Karpas-422 (cell line): ENCODE data around the gene NRXN3. TPM values are rescaled to one million over a fixed set of nuclear protein-coding genes. Genes with fewer than 3 reads are reported as not detected.

Source experiments
- DNase-seq: peaks from one replicate; pipeline ENCODE4 v3.0.0-alpha.2; 2015
- H2AFZ ChIP-seq: fragments of 200-600 bp; sonication (generic); 2 replicates; pipeline ENCODE4 v1.6.1; 2014; ENCODE audit warnings: antibody characterized with exemption, low read length, mixed read lengths
- H3K27ac ChIP-seq: fragments of 200-600 bp; sonication (generic); 2 replicates; pipeline ENCODE4 v1.5.1; 2014; ENCODE audit warnings: mild to moderate bottlenecking, low read length, moderate library complexity
- H3K27me3 ChIP-seq: fragments of 200-600 bp; sonication (generic); 2 replicates; pipeline ENCODE4 v1.6.1; 2014; ENCODE audit warnings: low read length, mixed read lengths
- H3K36me3 ChIP-seq: fragments of 200-600 bp; sonication (generic); 2 replicates; pipeline ENCODE4 v1.6.1; 2014; ENCODE audit warnings: low read length, mixed read lengths; ENCODE audit not compliant: insufficient read depth
- H3K4me1 ChIP-seq: fragments of 200-600 bp; sonication (generic); 2 replicates; pipeline ENCODE4 v1.6.1; 2014; ENCODE audit warnings: mild to moderate bottlenecking, low read length, mixed read lengths
- H3K4me2 ChIP-seq: fragments of 200-600 bp; sonication (generic); 2 replicates; pipeline ENCODE4 v1.6.1; 2014; ENCODE audit warnings: low read length, low read depth, mild to moderate bottlenecking; ENCODE audit not compliant: poor library complexity, severe bottlenecking
- H3K4me3 ChIP-seq: fragments of 200-600 bp; sonication (generic); 2 replicates; pipeline ENCODE4 v1.5.1; 2014; ENCODE audit warnings: mild to moderate bottlenecking, antibody characterized with exemption, low read length, mixed read lengths
- H3K79me2 ChIP-seq: fragments of 200-600 bp; sonication (generic); 2 replicates; pipeline ENCODE4 v1.6.1; 2014; ENCODE audit warnings: mild to moderate bottlenecking, low read length, mixed read lengths
- H3K9ac ChIP-seq: fragments of 200-600 bp; sonication (generic); 2 replicates; pipeline ENCODE4 v1.6.0; 2014; ENCODE audit warnings: low read length
- H3K9me2 ChIP-seq: fragments of 200-600 bp; sonication (generic), shearing (Covaris generic); replicated peaks from 2 replicates; pipeline ENCODE4 v1.6.0; 2014; ENCODE audit warnings: mild to moderate bottlenecking, low read length, moderate library complexity; ENCODE audit not compliant: insufficient read depth
- H3K9me3 ChIP-seq: fragments of 300-700, 200-600 bp; sonication (generic); 2 replicates; pipeline ENCODE4 v1.6.1; 2014; ENCODE audit warnings: low read length, mixed read lengths
- H4K20me1 ChIP-seq: fragments of 200-600 bp; sonication (generic); 2 replicates; pipeline ENCODE4 v1.6.1; 2014; ENCODE audit warnings: mild to moderate bottlenecking, antibody characterized with exemption, low read length, low read depth; ENCODE audit not compliant: insufficient read depth
- total RNA-seq: library from RNA; depleted of rRNA; stranded (reverse); fragments of >200 nt; shearing (Covaris generic); gene quantifications from 2 replicates; pipeline ENCODE4 v1.2.3, GENCODE V29; 2014; ENCODE audit warnings: low replicate concordance

Gene NRXN3
- total RNA-seq, 1 experiment from 2014 or later: not detected

DNA sequence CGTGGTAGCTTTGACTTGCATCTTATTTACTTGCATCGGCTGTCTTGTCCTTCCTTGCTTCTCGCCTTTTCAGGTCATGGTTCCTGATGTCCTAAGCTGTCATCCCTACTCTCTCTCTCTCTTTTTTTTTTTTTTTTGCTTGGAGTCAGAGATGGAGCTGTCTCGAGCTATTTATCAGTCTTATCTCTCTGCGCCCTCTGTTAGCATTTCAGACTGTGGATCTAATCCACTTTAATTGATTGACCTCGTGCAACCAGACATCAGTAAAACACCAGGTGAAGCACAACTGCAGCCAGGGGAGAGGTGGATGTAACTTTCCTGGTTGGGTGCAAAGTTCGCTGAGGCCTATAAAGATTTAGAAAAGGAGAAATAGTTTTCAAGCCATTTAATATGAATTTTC is 1486.3 kb downstream of the NRXN3 start:
- H3K27ac ChIP-seq: no peak overlapping the region
- peaks cover 57% of the 10 kb centered on the region for H3K4me1 ChIP-seq
- H3K4me2 ChIP-seq: no peak overlapping the region
- H4K20me1 ChIP-seq: no peaks in the 10 kb centered on the region
- no peak overlapping the region for H3K9ac ChIP-seq
- no peaks in the 10 kb centered on the region for H3K9me2 ChIP-seq
- H3K4me3 ChIP-seq: no peak overlapping the region
- no peaks in the 10 kb centered on the region for H3K36me3 ChIP-seq
- DNase-seq: no peak
- H3K79me2 ChIP-seq: no peaks in the 10 kb centered on the region
- no peaks in the 10 kb centered on the region for H3K9me3 ChIP-seq
- H2AFZ ChIP-seq: no peak overlapping the region
- H3K27me3 ChIP-seq: no peaks in the 10 kb centered on the region

DNA sequence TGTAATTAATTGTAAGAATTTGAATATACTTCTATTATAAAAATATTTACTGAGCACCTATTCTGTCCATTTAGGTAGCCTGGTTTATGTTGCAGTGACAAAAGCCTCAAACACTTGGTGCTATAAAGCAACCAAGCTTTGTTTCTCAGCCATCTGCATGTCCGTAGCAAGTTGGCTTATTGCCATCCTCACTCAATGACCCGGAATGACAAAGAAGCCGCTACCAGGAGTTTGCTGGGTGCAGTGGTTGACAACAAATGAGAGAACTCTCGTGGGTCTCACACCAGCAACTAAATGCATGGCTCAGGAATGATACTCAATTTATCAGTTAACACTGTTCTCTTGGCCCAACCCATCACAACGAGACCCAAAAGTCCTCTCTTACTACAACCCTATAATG is 1488.0 kb downstream of the NRXN3 start:
- peak overlapping the region; percentile 71 for H3K4me2 ChIP-seq
- H3K4me1 ChIP-seq: peaks cover 62% of the 10 kb centered on the region
- no peaks in the 10 kb centered on the region for H3K36me3 ChIP-seq
- peak; percentile 50 for DNase-seq
- H3K9me2 ChIP-seq: no peaks in the 10 kb centered on the region
- H3K9me3 ChIP-seq: no peaks in the 10 kb centered on the region
- H2AFZ ChIP-seq: no peak overlapping the region
- no peaks in the 10 kb centered on the region for H3K27me3 ChIP-seq
- peak overlapping the region; percentile 91 for H3K27ac ChIP-seq
- no peak overlapping the region for H3K4me3 ChIP-seq
- H3K9ac ChIP-seq: peak overlapping the region; percentile 25; the same call in 1 of the 2 replicates
- H4K20me1 ChIP-seq: no peaks in the 10 kb centered on the region
- no peaks in the 10 kb centered on the region for H3K79me2 ChIP-seq

DNA sequence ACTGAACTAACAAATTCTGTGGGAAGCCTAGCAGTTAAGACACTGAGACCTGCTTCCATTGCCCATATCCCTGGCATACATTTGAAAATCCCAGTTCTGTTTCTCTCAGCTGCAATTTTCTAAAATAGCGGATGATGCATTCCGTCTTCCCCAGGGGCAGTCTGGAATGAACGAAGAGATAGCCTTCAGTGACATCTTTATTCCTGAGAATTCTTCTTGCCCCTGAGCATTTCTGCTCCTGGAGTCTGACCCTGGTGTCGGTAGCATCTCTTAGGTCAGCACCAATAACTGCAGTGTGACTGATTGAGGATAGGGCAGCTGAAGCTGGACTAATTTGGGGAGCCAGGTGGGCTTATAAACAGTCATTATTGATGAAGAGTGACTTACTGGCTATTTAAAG is 1488.6 kb downstream of the NRXN3 start:
- Histone ChIP-seq H3K27ac (peak overlapping the region; percentile 91), H3K9me2 (no peaks in the 10 kb centered on the region), H3K27me3 (no peaks in the 10 kb centered on the region), H3K4me3 (peak overlapping the region; percentile 50; the same call in 1 of the 2 replicates), H3K79me2 (no peaks in the 10 kb centered on the region), H3K9me3 (no peaks in the 10 kb centered on the region), H3K4me1 (peaks cover 62% of the 10 kb centered on the region), H2AFZ (no peak overlapping the region), H3K9ac (peak overlapping the region; percentile 25), H3K36me3 (no peaks in the 10 kb centered on the region), H4K20me1 (no peaks in the 10 kb centered on the region), H3K4me2 (peak overlapping the region; percentile 71)
- DNase-seq: no peak

DNA sequence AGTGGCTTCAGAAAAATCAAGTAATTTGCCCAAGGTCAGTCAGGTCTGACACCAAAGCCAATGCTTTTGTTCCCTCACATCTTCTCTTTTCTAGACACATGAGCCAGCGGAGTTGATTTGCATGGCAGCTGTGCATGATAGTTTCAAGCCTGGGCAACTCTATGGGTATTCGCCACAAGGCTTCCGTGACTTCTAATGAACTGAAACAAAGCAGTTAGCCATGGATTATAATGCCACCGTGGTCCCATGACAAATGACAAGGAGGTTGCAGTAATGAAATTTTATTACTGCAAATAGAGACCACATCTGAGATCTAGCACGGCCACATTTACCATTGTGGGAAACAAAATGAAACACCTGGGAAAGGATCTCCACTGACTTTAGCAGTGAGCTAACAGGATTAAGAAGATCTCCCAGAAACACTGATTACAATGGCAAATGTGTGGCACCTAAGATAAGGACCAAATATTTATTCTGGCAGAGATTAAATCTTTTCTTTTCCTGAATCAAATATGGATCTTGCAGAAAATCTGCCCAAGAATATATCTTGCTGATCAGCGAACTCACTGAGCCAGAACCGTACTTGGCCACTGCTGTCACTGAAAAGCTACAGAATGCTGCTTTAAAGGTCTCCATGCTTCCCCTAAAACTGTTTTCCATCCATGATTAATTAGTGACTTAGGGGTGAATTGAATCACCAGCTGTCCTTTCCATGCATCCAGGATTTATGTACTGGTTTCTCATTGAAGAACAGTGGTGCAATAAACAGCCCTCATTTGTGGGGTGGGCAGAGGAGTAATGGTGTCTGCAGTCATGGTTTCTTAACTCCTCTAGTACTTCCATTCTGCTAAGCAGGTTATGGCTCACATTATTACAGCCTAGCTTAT is 1490.1 kb downstream of the NRXN3 start:
- H3K4me1 ChIP-seq: peaks cover 62% of the 10 kb centered on the region
- peak overlapping the region; percentile 46 for H3K9ac ChIP-seq
- no peaks in the 10 kb centered on the region for H3K9me2 ChIP-seq
- no peak overlapping the region for H2AFZ ChIP-seq
- H3K9me3 ChIP-seq: no peaks in the 10 kb centered on the region
- no peaks in the 10 kb centered on the region for H4K20me1 ChIP-seq
- no peaks in the 10 kb centered on the region for H3K36me3 ChIP-seq
- peak overlapping the region; percentile 91 for H3K27ac ChIP-seq
- no peaks in the 10 kb centered on the region for H3K79me2 ChIP-seq
- DNase-seq: peak; percentile 92
- no peaks in the 10 kb centered on the region for H3K27me3 ChIP-seq
- H3K4me2 ChIP-seq: peak overlapping the region; percentile 71
- peak overlapping the region; percentile 50 for H3K4me3 ChIP-seq

DNA sequence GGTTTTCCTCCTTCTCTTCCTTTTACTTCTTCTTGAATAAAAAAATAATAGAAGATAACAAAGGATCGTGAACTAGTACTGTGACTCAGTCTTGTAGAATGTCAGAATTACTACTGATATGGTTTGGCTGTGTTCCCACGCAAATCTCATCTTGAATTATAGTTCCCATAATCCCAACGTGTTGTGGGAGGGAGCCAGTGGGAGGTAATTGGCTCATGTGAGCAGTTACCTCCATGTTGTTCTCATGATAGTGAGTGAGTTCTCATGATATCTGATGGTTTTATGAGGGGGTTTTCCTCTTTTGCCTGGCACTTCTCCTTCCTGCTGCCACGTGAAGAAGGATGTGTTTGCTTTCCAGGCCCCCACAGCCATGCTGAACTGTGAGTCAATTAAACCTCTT is 1491.6 kb downstream of the NRXN3 start:
- Histone ChIP-seq H2AFZ (no peak overlapping the region), H3K36me3 (no peaks in the 10 kb centered on the region), H3K27me3 (no peaks in the 10 kb centered on the region), H3K4me2 (peak overlapping the region; percentile 71), H4K20me1 (no peaks in the 10 kb centered on the region), H3K4me3 (no peak overlapping the region), H3K27ac (no peak overlapping the region), H3K79me2 (no peaks in the 10 kb centered on the region), H3K4me1 (peaks cover 52% of the 10 kb centered on the region), H3K9me3 (no peaks in the 10 kb centered on the region), H3K9me2 (no peaks in the 10 kb centered on the region), H3K9ac (no peak overlapping the region)
- no peak for DNase-seq

DNA sequence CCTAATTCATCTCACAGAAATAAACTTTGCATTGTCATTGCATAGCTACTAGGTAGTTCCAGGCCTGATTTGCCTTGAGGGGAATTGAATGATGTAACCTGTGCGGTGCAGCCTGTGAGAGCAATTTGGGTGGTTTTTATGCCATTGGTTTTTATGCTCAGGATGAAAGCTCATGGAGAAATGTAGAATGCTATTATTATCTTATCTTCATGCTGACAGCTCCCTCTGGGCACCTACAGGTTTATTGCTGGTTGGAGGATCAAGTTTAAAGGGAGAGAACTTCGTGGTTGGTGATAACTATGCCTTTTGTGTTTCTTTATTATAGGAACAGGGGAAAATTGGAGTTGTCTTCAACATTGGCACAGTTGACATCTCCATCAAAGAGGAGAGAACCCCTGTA is 1493.3 kb downstream of the NRXN3 start:
- no peak for DNase-seq
- no peaks in the 10 kb centered on the region for H3K27me3 ChIP-seq
- no peaks in the 10 kb centered on the region for H3K9me3 ChIP-seq
- peaks cover 36% of the 10 kb centered on the region for H3K4me1 ChIP-seq
- no peaks in the 10 kb centered on the region for H3K79me2 ChIP-seq
- H3K4me2 ChIP-seq: no peak overlapping the region
- H3K4me3 ChIP-seq: no peak overlapping the region
- no peak overlapping the region for H2AFZ ChIP-seq
- H3K36me3 ChIP-seq: no peaks in the 10 kb centered on the region
- no peaks in the 10 kb centered on the region for H3K9me2 ChIP-seq
- H3K27ac ChIP-seq: no peak overlapping the region
- no peaks in the 10 kb centered on the region for H4K20me1 ChIP-seq
- H3K9ac ChIP-seq: no peak overlapping the region

DNA sequence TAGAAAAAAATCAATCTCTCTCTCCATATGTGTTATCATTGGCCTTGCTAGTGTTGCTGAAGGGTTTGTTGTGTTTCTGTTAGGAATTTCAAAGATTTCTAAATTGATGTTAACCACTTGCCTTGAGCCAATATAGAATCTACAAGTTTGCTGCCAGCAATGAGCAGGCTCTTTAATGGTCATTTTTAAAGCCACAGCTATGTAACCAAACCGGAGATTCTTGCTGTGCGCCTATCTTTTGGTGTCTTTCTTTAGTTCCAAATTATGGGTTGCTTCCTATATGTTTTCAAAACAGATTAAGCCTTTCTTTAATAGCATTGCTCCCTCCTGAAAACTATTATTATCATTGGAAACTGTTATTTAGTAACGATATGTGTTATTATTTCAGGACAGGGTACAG is 1495.4 kb downstream of the NRXN3 start:
- Histone ChIP-seq H3K4me1 (peaks cover 28% of the 10 kb centered on the region), H2AFZ (no peak overlapping the region)

DNA sequence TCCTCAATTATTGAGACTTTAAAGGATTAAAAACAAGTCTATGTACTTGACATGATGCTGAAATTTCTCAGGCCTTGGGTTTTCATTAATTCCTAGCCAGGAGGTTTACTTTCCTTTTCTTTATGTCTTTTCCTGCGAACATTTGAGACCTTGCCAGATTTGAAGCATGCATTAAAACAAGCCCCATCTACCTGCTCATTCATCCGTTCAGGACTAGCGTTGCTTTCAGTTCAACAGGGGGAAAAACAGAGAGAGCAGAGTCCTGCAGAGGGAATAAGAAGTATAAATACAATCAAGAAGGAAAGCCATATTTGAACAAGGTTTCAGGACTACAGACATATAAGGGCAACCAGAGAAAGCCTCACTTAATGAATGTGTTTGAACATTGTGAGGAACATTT is 1498.8 kb downstream of the NRXN3 start:
- Histone ChIP-seq H3K9me2 (no peaks in the 10 kb centered on the region), H3K4me2 (no peak overlapping the region), H3K79me2 (no peaks in the 10 kb centered on the region), H3K9ac (no peak overlapping the region), H3K4me3 (no peak overlapping the region), H3K36me3 (no peaks in the 10 kb centered on the region), H2AFZ (no peak overlapping the region), H4K20me1 (no peaks in the 10 kb centered on the region), H3K27ac (no peak overlapping the region), H3K4me1 (peaks cover 13% of the 10 kb centered on the region; the same call in 1 of the 2 replicates), H3K27me3 (no peaks in the 10 kb centered on the region), H3K9me3 (no peaks in the 10 kb centered on the region)
- no peak for DNase-seq

More for the DNA sequence above, 1495.4 kb downstream of the NRXN3 start:
- Histone ChIP-seq H3K4me2 (no peak overlapping the region), H3K79me2 (no peaks in the 10 kb centered on the region), H3K4me3 (no peak overlapping the region), H4K20me1 (no peaks in the 10 kb centered on the region), H3K9me3 (no peaks in the 10 kb centered on the region), H3K9ac (no peak overlapping the region), H3K27ac (no peak overlapping the region), H3K27me3 (no peaks in the 10 kb centered on the region), H3K36me3 (no peaks in the 10 kb centered on the region), H3K9me2 (no peaks in the 10 kb centered on the region)
- DNase-seq: no peak
